K562 (cell line): ENCODE data around the gene TRNP1. TPM values are rescaled to one million over a fixed set of nuclear protein-coding genes. Genes with fewer than 3 reads are reported as not detected.
A peak's percentile ranks its signal among the peaks of the same experiment; 100 is the strongest.

Experiments
- ATF1 ChIP-seq, 2 experiments: fragments of 450-650 bp in 1 of 2; IDR thresholded peaks; 2 replicates each; pipeline ENCODE4 v1.6.1; 2016; ENCODE audit warnings: missing compliant biosample characterization in 1 of 2, missing genetic modification characterization in 1 of 2
- CCNT2 ChIP-seq: IDR thresholded peaks from 2 replicates; pipeline ENCODE4 v1.6.1; 2011; ENCODE audit warnings: borderline replicate concordance, low read depth, mild to moderate bottlenecking, moderate library complexity, mixed read lengths, low read length; ENCODE audit not compliant: insufficient read length; ENCODE audit errors: extremely low read depth
- CXXC5 ChIP-seq: fragments of 250-450 bp; sonication (Bioruptor Pico); IDR thresholded peaks from 2 replicates; pipeline ENCODE4 v1.8.0; 2022; ENCODE audit warnings: inconsistent platforms, mild to moderate bottlenecking, moderate library complexity
- EP300 ChIP-seq: IDR thresholded peaks from 2 replicates; pipeline ENCODE4 v1.6.1; 2012; ENCODE audit warnings: low read length, improper control_type of control experiment
- HDAC2 ChIP-seq: fragments of 450-650 bp; IDR thresholded peaks from 2 replicates; pipeline ENCODE4 v1.6.1; 2016; ENCODE audit warnings: mild to moderate bottlenecking
- HDAC3 ChIP-seq: fragments of 450-650 bp; IDR thresholded peaks from 2 replicates; pipeline ENCODE4 v1.6.1; 2018; ENCODE audit warnings: borderline replicate concordance, mild to moderate bottlenecking, moderate library complexity; ENCODE audit not compliant: partially characterized antibody
- MAZ ChIP-seq, 2 experiments: fragments of 450-650 bp in 1 of 2; sonication (generic) in 1 of 2; formaldehyde crosslinking; IDR thresholded peaks in 1 of 2; conservative IDR thresholded peaks in 1 of 2; 2 replicates each; pipeline versions ENCODE4 v1.4.0 to v1.5.0; 2020; ENCODE audit warnings: mild to moderate bottlenecking in 1 of 2, missing genetic modification reagents in 1 of 2
- NR2C1 ChIP-seq, 2 experiments: fragments of 450-650 bp; IDR thresholded peaks; 2 replicates each; pipeline ENCODE4 v1.6.1; 2017; ENCODE audit warnings: mild to moderate bottlenecking in 2 of 2, antibody characterized with exemption in 1 of 2, inconsistent platforms in 1 of 2, missing compliant biosample characterization in 1 of 2, missing genetic modification characterization in 1 of 2
- NR2C2 ChIP-seq, 2 experiments: fragments of 200-800 bp in 1 of 2; sonication (Bioruptor generic) in 1 of 2; sonication (generic) in 1 of 2; formaldehyde crosslinking in 1 of 2; IDR thresholded peaks; 2 replicates each; pipeline versions ENCODE4 v1.6.1 to v1.8.0; 2016 to 2022; ENCODE audit warnings: mild to moderate bottlenecking in 1 of 2, missing compliant biosample characterization in 1 of 2, missing genetic modification characterization in 1 of 2, missing genetic modification reagents in 1 of 2
- SMARCA4 ChIP-seq: fragments of 450-650 bp; IDR thresholded peaks from 2 replicates; pipeline ENCODE4 v1.6.1; 2016
- TEAD1 ChIP-seq, 2 experiments: fragments of 450-650 bp in 1 of 2; sonication (generic) in 1 of 2; formaldehyde crosslinking; IDR thresholded peaks; 2 replicates each; pipeline versions ENCODE4 v1.4.0 to v1.8.0; 2020 to 2022; ENCODE audit warnings: mild to moderate bottlenecking in 2 of 2, missing genetic modification reagents in 1 of 2
- TEAD2 ChIP-seq: fragments of 450-650 bp; IDR thresholded peaks from 2 replicates; pipeline ENCODE4 v1.6.1; 2016; ENCODE audit warnings: missing genetic modification characterization, control low read depth, missing compliant biosample characterization
- ZNF830 ChIP-seq: fragments of 250-450 bp; sonication (Bioruptor Pico); IDR thresholded peaks from 2 replicates; pipeline ENCODE4 v1.5.0; 2021; ENCODE audit warnings: mild to moderate bottlenecking
- polyA plus RNA-seq, 8 experiments: library from polyadenylated mRNA; depleted of rRNA in 4 of 8; stranded (reverse) in 5 of 8; unstranded in 3 of 8; fragments of >200 nt; fragmentation: Nextera tagmentation in 2 of 8; fragmentation: Illumina TruSeq in 1 of 8; extraction: Ambion mirVana in 2 of 8; extraction: Trizol in 1 of 8; gene quantifications; 2 replicates each; pipeline versions ENCODE4 v1.2.1 to v1.2.3, GENCODE V29; 2011 to 2014; ENCODE audit warnings: inconsistent platforms in 1 of 8, missing spikeins in 1 of 8
- total RNA-seq, 7 experiments: library from RNA; depleted of rRNA in 6 of 7; stranded (reverse); fragments of >200 nt in 6 of 7; fragmentation: Illumina TruSeq in 2 of 7; extraction: Trizol in 2 of 7; gene quantifications; 2 replicates each; pipeline versions ENCODE4 v1.2.1 to v1.2.3, GENCODE V29; 2011 to 2021; ENCODE audit warnings: low replicate concordance in 1 of 7
- TF ChIP-seq, protein P1 (sequence below), 2 experiments: fragments of 450-650 bp; IDR thresholded peaks; 2 replicates each; pipeline ENCODE4 v1.6.1; 2018; ENCODE audit warnings: mild to moderate bottlenecking in 2 of 2, low read depth in 1 of 2; ENCODE audit not compliant: partially characterized antibody in 2 of 2
- TF ChIP-seq, protein P2 (sequence below), 2 experiments: fragments of 450-650 bp; IDR thresholded peaks; 2 replicates each; pipeline ENCODE4 v1.6.1; 2016
- TF ChIP-seq, protein P3 (sequence below): sonication (generic); formaldehyde crosslinking; IDR thresholded peaks from 2 replicates; pipeline ENCODE4 v1.8.0; 2022; ENCODE audit warnings: missing genetic modification reagents, mild to moderate bottlenecking, moderate library complexity, borderline replicate concordance
- TF ChIP-seq, protein P4 (sequence below): fragments of 450-650 bp; formaldehyde crosslinking; IDR thresholded peaks from 2 replicates; pipeline ENCODE4 v1.4.0; 2020; ENCODE audit warnings: mild to moderate bottlenecking, moderate library complexity

The TRNP1 gene
- total and polyA plus RNA-seq, 9 of the 15 experiments (the other 6 are each of a cell fraction or from before 2014, with no cell fraction given): 0.03 to 1.3 (median 0.95) TPM

DNA sequence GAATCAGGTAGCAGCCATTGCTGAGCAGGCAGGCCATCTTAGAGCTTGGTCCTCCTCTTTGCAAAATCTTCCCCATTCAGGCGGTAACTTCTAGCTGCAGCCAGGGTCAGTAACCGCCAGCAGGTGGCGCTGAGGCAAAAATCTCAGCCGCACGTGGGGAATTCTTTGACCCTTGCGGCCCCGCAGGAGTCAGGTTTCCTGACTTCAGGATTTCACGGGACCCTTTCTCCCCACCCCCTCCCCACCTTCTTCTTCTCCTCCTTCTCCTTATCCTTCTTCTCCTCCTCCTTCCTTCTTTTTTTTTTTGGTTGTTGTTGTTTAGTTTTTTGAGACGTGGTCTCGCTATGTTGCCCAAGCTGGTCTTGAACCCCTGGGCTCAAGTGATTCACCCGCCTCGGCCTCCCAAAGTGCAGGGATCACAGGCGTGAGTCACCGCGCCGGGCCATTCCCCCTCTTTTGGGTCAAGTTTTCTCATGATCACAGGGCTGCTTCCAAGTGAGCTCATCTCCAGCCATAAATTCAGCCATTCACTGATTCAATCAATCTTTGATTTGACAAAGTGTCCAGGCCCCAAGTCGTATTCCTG, 52.6 kb downstream of the TRNP1 start (continued):
- TF ChIP-seq, protein P1, sequence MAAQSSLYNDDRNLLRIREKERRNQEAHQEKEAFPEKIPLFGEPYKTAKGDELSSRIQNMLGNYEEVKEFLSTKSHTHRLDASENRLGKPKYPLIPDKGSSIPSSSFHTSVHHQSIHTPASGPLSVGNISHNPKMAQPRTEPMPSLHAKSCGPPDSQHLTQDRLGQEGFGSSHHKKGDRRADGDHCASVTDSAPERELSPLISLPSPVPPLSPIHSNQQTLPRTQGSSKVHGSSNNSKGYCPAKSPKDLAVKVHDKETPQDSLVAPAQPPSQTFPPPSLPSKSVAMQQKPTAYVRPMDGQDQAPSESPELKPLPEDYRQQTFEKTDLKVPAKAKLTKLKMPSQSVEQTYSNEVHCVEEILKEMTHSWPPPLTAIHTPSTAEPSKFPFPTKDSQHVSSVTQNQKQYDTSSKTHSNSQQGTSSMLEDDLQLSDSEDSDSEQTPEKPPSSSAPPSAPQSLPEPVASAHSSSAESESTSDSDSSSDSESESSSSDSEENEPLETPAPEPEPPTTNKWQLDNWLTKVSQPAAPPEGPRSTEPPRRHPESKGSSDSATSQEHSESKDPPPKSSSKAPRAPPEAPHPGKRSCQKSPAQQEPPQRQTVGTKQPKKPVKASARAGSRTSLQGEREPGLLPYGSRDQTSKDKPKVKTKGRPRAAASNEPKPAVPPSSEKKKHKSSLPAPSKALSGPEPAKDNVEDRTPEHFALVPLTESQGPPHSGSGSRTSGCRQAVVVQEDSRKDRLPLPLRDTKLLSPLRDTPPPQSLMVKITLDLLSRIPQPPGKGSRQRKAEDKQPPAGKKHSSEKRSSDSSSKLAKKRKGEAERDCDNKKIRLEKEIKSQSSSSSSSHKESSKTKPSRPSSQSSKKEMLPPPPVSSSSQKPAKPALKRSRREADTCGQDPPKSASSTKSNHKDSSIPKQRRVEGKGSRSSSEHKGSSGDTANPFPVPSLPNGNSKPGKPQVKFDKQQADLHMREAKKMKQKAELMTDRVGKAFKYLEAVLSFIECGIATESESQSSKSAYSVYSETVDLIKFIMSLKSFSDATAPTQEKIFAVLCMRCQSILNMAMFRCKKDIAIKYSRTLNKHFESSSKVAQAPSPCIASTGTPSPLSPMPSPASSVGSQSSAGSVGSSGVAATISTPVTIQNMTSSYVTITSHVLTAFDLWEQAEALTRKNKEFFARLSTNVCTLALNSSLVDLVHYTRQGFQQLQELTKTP (IDR thresholded peaks at IDR 0.05; ENCODE audit: low read depth in 1 of 2, partially characterized antibody in 2 of 2): peak in 1 of 2 experiments; percentile 34
- TF ChIP-seq NR2C2 (CRISPR knock-in tag; IDR thresholded peaks at IDR 0.05): no peak
- peak; percentile 42; the same call in 1 of the 2 replicates for TF ChIP-seq NR2C2 (tag; IDR thresholded peaks at IDR 0.05)
- TF ChIP-seq, protein P2, sequence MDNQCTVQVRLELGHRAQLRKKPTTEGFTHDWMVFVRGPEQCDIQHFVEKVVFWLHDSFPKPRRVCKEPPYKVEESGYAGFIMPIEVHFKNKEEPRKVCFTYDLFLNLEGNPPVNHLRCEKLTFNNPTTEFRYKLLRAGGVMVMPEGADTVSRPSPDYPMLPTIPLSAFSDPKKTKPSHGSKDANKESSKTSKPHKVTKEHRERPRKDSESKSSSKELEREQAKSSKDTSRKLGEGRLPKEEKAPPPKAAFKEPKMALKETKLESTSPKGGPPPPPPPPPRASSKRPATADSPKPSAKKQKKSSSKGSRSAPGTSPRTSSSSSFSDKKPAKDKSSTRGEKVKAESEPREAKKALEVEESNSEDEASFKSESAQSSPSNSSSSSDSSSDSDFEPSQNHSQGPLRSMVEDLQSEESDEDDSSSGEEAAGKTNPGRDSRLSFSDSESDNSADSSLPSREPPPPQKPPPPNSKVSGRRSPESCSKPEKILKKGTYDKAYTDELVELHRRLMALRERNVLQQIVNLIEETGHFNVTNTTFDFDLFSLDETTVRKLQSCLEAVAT (IDR thresholded peaks at IDR 0.05): peak in 1 of 2 experiments; percentile 65; a peak in 1 of 4 replicates
- 0 out of 4 replicates have a peak, but pooled peaks of 1 of the 2 experiments have one; percentile 33 for TF ChIP-seq MAZ (CRISPR knock-in tag; conservative IDR thresholded peaks at IDR 0.05 in 1 of 2, IDR thresholded peaks at IDR 0.05 in 1 of 2)
- TF ChIP-seq, protein P3, sequence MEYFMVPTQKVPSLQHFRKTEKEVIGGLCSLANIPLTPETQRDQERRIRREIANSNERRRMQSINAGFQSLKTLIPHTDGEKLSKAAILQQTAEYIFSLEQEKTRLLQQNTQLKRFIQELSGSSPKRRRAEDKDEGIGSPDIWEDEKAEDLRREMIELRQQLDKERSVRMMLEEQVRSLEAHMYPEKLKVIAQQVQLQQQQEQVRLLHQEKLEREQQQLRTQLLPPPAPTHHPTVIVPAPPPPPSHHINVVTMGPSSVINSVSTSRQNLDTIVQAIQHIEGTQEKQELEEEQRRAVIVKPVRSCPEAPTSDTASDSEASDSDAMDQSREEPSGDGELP (CRISPR knock-in tag): 0 out of 2 replicates have a peak, but pooled peaks have one; percentile 30
- peak; percentile 76 for TF ChIP-seq SMARCA4
- peak in 1 of 2 experiments; percentile 66; a peak in 1 of 4 replicates for TF ChIP-seq TEAD1 (CRISPR knock-in tag; IDR thresholded peaks at IDR 0.05)
- no peak for TF ChIP-seq ZNF830 (CRISPR knock-in tag)
- TF ChIP-seq CCNT2: no peak
- TF ChIP-seq, protein P4, sequence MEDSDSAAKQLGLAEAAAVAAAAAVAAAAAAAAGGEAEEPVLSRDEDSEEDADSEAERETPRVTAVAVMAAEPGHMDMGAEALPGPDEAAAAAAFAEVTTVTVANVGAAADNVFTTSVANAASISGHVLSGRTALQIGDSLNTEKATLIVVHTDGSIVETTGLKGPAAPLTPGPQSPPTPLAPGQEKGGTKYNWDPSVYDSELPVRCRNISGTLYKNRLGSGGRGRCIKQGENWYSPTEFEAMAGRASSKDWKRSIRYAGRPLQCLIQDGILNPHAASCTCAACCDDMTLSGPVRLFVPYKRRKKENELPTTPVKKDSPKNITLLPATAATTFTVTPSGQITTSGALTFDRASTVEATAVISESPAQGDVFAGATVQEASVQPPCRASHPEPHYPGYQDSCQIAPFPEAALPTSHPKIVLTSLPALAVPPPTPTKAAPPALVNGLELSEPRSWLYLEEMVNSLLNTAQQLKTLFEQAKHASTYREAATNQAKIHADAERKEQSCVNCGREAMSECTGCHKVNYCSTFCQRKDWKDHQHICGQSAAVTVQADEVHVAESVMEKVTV (CRISPR knock-in tag): peak; percentile 49
- TF ChIP-seq CXXC5: peak; percentile 76
- TF ChIP-seq NR2C1 (IDR thresholded peaks at IDR 0.05): no peak
- TF ChIP-seq NR2C1 (tag; IDR thresholded peaks at IDR 0.05): 0 out of 2 replicates have a peak, but pooled peaks have one; percentile 25
- TF ChIP-seq HDAC3: no peak
- peak; percentile 68; the same call in 1 of the 2 replicates for TF ChIP-seq TEAD2 (tag)
- peak; percentile 91 for TF ChIP-seq HDAC2
- 0 out of 2 replicates have a peak, but pooled peaks have one; percentile 5 for TF ChIP-seq EP300
- no peak for TF ChIP-seq ATF1 (CRISPR knock-in tag; IDR thresholded peaks at IDR 0.05)
- peak; percentile 28; the same call in 1 of the 2 replicates for TF ChIP-seq ATF1 (tag; IDR thresholded peaks at IDR 0.05)
